Measurements from ENCODE around the gene ANKS1B.
A peak's percentile ranks its signal among the peaks of the same experiment; 100 is the strongest.

The ANKS1B gene

DNA sequence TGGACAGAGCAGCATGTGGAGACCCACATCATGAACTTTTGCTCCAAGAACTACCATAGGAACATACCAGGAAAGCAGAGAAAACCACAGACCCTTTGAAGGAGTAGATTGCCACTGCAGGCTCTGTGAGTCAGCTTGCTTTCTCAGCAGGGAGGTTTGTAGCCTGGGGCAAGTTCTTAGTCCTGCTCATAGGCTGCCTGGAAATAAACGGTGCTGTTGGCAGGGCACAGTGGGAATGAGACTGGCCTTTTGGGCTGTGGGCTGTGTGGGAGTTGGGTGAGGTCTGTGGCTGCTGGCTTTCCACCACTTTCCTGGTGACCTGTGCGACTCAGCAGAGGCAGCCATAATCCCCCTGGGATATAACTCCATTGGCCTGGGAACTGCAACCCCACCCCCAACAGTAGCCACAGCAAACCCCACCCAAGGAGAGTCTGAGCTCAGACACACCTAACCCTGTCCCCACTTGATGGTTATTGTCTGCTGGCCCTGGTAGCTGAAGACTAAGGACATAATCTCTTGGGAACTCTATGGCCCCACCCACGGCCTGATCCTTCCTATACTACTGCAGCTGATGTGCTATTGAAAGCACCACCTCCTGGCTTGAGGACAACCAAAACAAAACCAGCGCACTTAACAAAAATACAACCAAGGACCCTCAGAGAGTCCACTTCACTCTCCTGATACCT lies 529.2 kb downstream of the ANKS1B start:
- no peak overlapping the region for H3K4me3 ChIP-seq (ENCODE audit: control insufficient read depth, low read depth, low read length)
- DNase-seq (ENCODE audit: low read depth): peak; percentile 51
- TF ChIP-seq CTCF (conservative IDR thresholded peaks at IDR 0.05; ENCODE audit: control insufficient read depth, insufficient read depth, low read depth, low read length): no peak

GRCh38 chr12:99454539-99455172 lies 530.1 kb downstream of the ANKS1B start:
- no peak for DNase-seq (ENCODE audit: low read depth)
- H3K4me3 ChIP-seq (ENCODE audit: control insufficient read depth, low read depth, low read length): no peak overlapping the region

GRCh38 chr12:99453836-99454538 lies 530.7 kb downstream of the ANKS1B start:
- TF ChIP-seq CTCF (conservative IDR thresholded peaks at IDR 0.05; ENCODE audit: control insufficient read depth, insufficient read depth, low read depth, low read length): no peak
- no peak for DNase-seq (ENCODE audit: low read depth)
- H3K4me3 ChIP-seq (ENCODE audit: control insufficient read depth, low read depth, low read length): no peak overlapping the region

More at GRCh38 chr12:99454539-99455172, 530.1 kb downstream of the ANKS1B start:
- TF ChIP-seq CTCF (conservative IDR thresholded peaks at IDR 0.05; ENCODE audit: control insufficient read depth, insufficient read depth, low read depth, low read length): no peak

- no peak overlapping the region for H3K4me3 ChIP-seq (ENCODE audit: control insufficient read depth, low read depth, low read length)
- DNase-seq (ENCODE audit: low read depth): peak; percentile 5
- TF ChIP-seq CTCF (conservative IDR thresholded peaks at IDR 0.05; ENCODE audit: control insufficient read depth, insufficient read depth, low read depth, low read length): no peak
Measured at GRCh38 chr12:99450036-99450630, 534.6 kb downstream of the ANKS1B start.

- no peak overlapping the region for H3K4me3 ChIP-seq (ENCODE audit: control insufficient read depth, low read depth, low read length)
- no peak for DNase-seq (ENCODE audit: low read depth)
- no peak for TF ChIP-seq CTCF (conservative IDR thresholded peaks at IDR 0.05; ENCODE audit: control insufficient read depth, insufficient read depth, low read depth, low read length)
Measured at GRCh38 chr12:99444859-99445316, 539.8 kb downstream of the ANKS1B start.

DNA sequence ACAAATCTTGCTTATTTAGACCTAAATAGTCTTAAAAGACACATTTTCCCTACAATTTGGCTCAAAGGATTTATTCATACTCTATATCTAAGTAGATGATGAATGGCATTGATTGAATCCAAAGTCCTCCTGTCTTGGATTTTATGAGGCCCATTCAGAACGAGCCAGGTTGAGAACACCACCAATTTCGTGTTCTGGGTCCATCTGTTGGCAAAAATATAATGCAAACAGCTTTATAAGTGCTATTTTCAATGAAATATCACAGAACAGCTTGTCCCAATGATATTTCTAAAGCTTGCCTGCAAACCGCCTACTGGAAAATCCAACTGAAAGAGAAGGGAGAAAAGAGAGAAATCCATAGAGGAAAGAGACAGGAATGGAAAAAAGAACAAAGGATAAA lies 542.0 kb downstream of the ANKS1B start:
- H3K4me3 ChIP-seq (ENCODE audit: control insufficient read depth, low read depth, low read length): no peak overlapping the region
- TF ChIP-seq CTCF (conservative IDR thresholded peaks at IDR 0.05; ENCODE audit: control insufficient read depth, insufficient read depth, low read depth, low read length): no peak
- DNase-seq (ENCODE audit: low read depth): no peak

All from fibroblast of mammary gland (primary cell).